LNCAP (cell line): ENCODE measurements around the gene DEDD.

Experiments
- CTCF ChIP-seq: fragments of 450-650 bp; IDR thresholded peaks from 2 replicates; pipeline ENCODE4 v1.5.1; 2017; ENCODE audit warnings: mild to moderate bottlenecking

The DEDD gene

GRCh38 chr1:161175771-161176453 lies 43.4 kb upstream of the DEDD start:
- no peak for TF ChIP-seq CTCF

GRCh38 chr1:161174911-161175310 lies 42.4 kb upstream of the DEDD start:
- no peak for TF ChIP-seq CTCF

GRCh38 chr1:161173711-161174110 lies 41.2 kb upstream of the DEDD start:
- TF ChIP-seq CTCF, result no peak

GRCh38 chr1:161172776-161173376 lies 40.4 kb upstream of the DEDD start:
- TF ChIP-seq CTCF, result no peak

GRCh38 chr1:161172349-161172748 lies 39.9 kb upstream of the DEDD start:
- no peak for TF ChIP-seq CTCF

- no peak for TF ChIP-seq CTCF
Observed at GRCh38 chr1:161171696-161172095, 39.2 kb upstream of the DEDD start.

- TF ChIP-seq CTCF, result no peak; the same call in 1 of the 2 replicates
Observed at GRCh38 chr1:161171191-161171590, 38.7 kb upstream of the DEDD start.

GRCh38 chr1:161168906-161169305 lies 36.4 kb upstream of the DEDD start:
- no peak for TF ChIP-seq CTCF
